Chondrocyte (in vitro differentiated cells): ENCODE measurements around the gene SLFNL1. TPM values are rescaled to one million over a fixed set of nuclear protein-coding genes. Genes with fewer than 3 reads are reported as not detected.

Source experiments
- DNase-seq: peaks from one replicate; pipeline ENCODE4 v3.0.0; 2021; ENCODE audit warnings: mixed read lengths, low spot score
- H3K27ac Mint-ChIP-seq: one replicate; pipeline ENCODE4 v1.8.0; 2021; ENCODE audit warnings: mild to moderate bottlenecking, moderate library complexity, mixed read lengths; ENCODE audit not compliant: unreplicated experiment
- H3K27me3 Mint-ChIP-seq: 2 replicates; pipeline ENCODE4 v1.8.0; 2021; ENCODE audit warnings: low read depth, mixed read lengths
- H3K36me3 Mint-ChIP-seq: 2 replicates; pipeline ENCODE4 v1.8.0; 2021; ENCODE audit warnings: low read depth, mixed read lengths
- H3K4me1 Mint-ChIP-seq: 2 replicates; pipeline ENCODE4 v1.8.0; 2021; ENCODE audit warnings: low read depth, mild to moderate bottlenecking, mixed read lengths
- H3K4me3 Mint-ChIP-seq: one replicate; pipeline ENCODE4 v1.8.0; 2021; ENCODE audit warnings: mild to moderate bottlenecking, moderate library complexity, mixed read lengths; ENCODE audit not compliant: unreplicated experiment
- H3K9me3 Mint-ChIP-seq: 2 replicates; pipeline ENCODE4 v1.8.0; 2021; ENCODE audit warnings: low read depth, mixed read lengths
- CTCF ChIP-seq: fragments of 200-600 bp; sonication (generic); IDR thresholded peaks from 2 replicates; pipeline ENCODE4 v1.5.0; 2021; ENCODE audit warnings: antibody characterized with exemption, mild to moderate bottlenecking, moderate library complexity
- total RNA-seq: library from RNA; stranded (reverse); gene quantifications from 3 replicates; pipeline ENCODE4 v1.2.1, GENCODE V29; 2021

SLFNL1 gene
- total RNA-seq, 1 donor from 2014 or later = 0.25 TPM

DNA sequence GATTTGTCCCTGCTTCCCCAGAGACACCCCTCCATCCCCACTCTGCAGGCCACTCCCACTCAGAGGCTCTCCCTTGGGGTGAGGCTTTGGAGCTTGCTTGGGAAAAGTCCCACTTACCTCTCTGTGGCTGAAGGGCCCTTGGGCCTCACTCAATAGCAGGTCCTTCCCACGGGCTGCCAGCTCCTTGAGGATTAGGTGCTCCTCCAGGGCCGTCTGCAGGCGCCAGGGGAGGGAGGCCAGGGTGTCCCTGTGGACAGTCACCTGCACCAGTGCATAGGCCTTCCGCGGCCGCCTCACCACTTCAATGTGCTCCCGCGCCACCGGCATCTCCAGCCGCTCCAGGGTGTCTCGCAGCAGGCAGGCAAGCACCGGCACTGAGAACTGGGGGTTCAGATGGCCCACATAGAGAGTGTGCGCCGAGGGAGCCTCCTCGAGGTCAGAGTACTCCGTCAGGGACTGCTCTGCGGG, 1.4 kb downstream of the SLFNL1 start:
- no peak for DNase-seq
- Mint-ChIP-seq H3K9me3 (no peaks in the 10 kb centered on the region), H3K4me3 (no peak overlapping the region), H3K36me3 (peaks cover 17% of the 10 kb centered on the region), H3K27ac (no peak overlapping the region), H3K4me1 (peaks cover 5% of the 10 kb centered on the region), H3K27me3 (no peaks in the 10 kb centered on the region)
- TF ChIP-seq CTCF = no peak

DNA sequence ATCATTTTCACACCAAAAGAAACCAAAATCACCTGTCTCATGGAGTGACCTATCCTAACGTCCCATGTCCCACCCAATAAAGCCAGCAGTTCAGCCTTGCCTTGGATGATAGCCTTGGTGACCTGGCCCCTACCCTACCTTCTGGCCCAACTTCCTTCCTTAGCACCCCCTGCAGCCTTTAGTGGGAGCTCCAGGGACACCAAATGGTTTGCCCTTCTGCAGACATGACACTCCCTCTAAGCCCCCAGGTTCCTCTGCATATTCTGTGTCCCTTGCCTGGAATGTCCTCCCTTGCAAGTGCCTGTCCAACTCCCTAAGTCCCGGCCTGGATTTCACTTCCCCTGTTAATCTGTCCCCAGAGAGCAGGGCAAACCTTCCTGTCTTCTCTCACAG, 2.2 kb downstream of the SLFNL1 start:
- H3K27ac Mint-ChIP-seq = no peak overlapping the region
- no peaks in the 10 kb centered on the region for H3K9me3 Mint-ChIP-seq
- no peak for DNase-seq
- H3K4me1 Mint-ChIP-seq = peaks cover 2% of the 10 kb centered on the region
- TF ChIP-seq CTCF = no peak
- no peaks in the 10 kb centered on the region for H3K27me3 Mint-ChIP-seq
- no peak overlapping the region for H3K4me3 Mint-ChIP-seq
- peaks cover 21% of the 10 kb centered on the region for H3K36me3 Mint-ChIP-seq

GRCh38 chr1:41018018-41018410, 3.5 kb downstream of the SLFNL1 start:
- no peak overlapping the region for H3K4me3 Mint-ChIP-seq
- no peaks in the 10 kb centered on the region for H3K9me3 Mint-ChIP-seq
- no peaks in the 10 kb centered on the region for H3K27me3 Mint-ChIP-seq
- TF ChIP-seq CTCF = no peak
- no peak for DNase-seq
- no peak overlapping the region for H3K27ac Mint-ChIP-seq
- no peaks in the 10 kb centered on the region for H3K4me1 Mint-ChIP-seq
- peaks cover 24% of the 10 kb centered on the region for H3K36me3 Mint-ChIP-seq

DNA sequence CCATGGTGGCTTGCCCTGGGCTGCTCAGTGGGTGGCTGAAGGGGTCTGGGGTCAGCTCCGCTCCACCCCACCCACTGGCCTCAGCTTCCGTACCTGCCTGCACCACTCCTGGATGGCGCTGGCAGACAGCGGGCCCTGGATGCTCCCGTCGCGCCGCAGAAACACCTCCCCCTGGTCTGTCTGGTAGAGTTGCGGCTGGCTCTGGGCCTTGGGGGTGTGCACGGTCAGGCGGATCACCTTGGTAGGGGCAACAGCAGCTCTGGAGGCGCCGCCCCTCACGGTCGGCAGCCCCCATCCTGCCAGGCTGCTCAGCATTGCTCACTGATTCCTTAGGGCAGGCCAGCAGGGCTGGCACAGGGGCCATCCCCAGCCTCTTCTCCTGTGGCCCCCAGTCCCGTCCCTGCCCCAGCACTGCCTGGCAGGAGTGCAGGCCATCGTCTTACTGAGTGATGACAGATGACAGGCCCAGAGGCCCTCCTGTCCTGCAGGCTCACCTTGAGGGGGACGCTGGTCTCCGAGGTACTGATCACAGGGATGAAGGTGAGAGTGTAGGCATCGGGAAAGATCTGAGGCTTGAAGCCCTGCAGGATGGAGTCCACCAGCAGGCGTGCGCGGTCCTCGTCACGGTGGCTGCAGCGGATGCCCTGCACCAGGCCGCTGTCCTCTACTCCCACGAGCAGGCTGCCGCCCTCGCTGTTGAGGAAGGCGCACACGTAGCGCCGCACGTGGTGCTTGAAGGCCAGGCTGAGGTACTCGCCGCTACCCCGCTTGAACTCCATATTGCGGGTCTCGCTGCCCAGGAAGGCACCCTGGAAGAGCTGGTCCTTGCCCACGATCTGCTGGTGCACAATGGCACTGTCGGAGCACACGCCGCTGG, 4.1 kb downstream of the SLFNL1 start:
- no peak for DNase-seq
- H3K4me3 Mint-ChIP-seq = no peak overlapping the region
- peaks cover 28% of the 10 kb centered on the region for H3K36me3 Mint-ChIP-seq
- no peaks in the 10 kb centered on the region for H3K9me3 Mint-ChIP-seq
- no peaks in the 10 kb centered on the region for H3K27me3 Mint-ChIP-seq
- TF ChIP-seq CTCF = no peak
- no peak overlapping the region for H3K27ac Mint-ChIP-seq
- no peaks in the 10 kb centered on the region for H3K4me1 Mint-ChIP-seq

GRCh38 chr1:41015897-41016470, 5.5 kb downstream of the SLFNL1 start:
- no peaks in the 10 kb centered on the region for H3K9me3 Mint-ChIP-seq
- no peak for DNase-seq
- no peak overlapping the region for H3K4me3 Mint-ChIP-seq
- no peak overlapping the region for H3K27ac Mint-ChIP-seq
- H3K27me3 Mint-ChIP-seq = no peaks in the 10 kb centered on the region
- no peaks in the 10 kb centered on the region for H3K4me1 Mint-ChIP-seq
- H3K36me3 Mint-ChIP-seq = peaks cover 39% of the 10 kb centered on the region
- no peak for TF ChIP-seq CTCF
